DND-41 (cell line): ENCODE measurements around the gene ZC3H11A.

Source experiments
- EZH2 ChIP-seq: IDR thresholded peaks from 3 replicates; pipeline ENCODE4 v1.6.1; 2012; ENCODE audit warnings: borderline replicate concordance, low read depth, mild to moderate bottlenecking, moderate library complexity, low read length, inconsistent platforms; ENCODE audit not compliant: severe bottlenecking
- TF ChIP-seq, protein P1 (sequence below): IDR thresholded peaks from 2 replicates; pipeline ENCODE4 v1.5.1; 2012; ENCODE audit warnings: borderline replicate concordance, low read length, moderate library complexity, mild to moderate bottlenecking; ENCODE audit not compliant: poor library complexity, severe bottlenecking; ENCODE audit errors: extremely low read depth

GRCh38 chr1:203840208-203840808, 44.9 kb downstream of the ZC3H11A start:
- TF ChIP-seq, protein P1, sequence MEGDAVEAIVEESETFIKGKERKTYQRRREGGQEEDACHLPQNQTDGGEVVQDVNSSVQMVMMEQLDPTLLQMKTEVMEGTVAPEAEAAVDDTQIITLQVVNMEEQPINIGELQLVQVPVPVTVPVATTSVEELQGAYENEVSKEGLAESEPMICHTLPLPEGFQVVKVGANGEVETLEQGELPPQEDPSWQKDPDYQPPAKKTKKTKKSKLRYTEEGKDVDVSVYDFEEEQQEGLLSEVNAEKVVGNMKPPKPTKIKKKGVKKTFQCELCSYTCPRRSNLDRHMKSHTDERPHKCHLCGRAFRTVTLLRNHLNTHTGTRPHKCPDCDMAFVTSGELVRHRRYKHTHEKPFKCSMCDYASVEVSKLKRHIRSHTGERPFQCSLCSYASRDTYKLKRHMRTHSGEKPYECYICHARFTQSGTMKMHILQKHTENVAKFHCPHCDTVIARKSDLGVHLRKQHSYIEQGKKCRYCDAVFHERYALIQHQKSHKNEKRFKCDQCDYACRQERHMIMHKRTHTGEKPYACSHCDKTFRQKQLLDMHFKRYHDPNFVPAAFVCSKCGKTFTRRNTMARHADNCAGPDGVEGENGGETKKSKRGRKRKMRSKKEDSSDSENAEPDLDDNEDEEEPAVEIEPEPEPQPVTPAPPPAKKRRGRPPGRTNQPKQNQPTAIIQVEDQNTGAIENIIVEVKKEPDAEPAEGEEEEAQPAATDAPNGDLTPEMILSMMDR, result no peak
- no peak for TF ChIP-seq EZH2
